ENCODE measurements around the gene DCP2. TPM values are rescaled to one million over a fixed set of nuclear protein-coding genes. Genes with fewer than 3 reads are reported as not detected.

The DCP2 gene
- total RNA-seq (2022; extraction: Qiagen RNA extraction) = 8.5 to 14.7 TPM (median 12.1 TPM) in 5 replicates

DNA sequence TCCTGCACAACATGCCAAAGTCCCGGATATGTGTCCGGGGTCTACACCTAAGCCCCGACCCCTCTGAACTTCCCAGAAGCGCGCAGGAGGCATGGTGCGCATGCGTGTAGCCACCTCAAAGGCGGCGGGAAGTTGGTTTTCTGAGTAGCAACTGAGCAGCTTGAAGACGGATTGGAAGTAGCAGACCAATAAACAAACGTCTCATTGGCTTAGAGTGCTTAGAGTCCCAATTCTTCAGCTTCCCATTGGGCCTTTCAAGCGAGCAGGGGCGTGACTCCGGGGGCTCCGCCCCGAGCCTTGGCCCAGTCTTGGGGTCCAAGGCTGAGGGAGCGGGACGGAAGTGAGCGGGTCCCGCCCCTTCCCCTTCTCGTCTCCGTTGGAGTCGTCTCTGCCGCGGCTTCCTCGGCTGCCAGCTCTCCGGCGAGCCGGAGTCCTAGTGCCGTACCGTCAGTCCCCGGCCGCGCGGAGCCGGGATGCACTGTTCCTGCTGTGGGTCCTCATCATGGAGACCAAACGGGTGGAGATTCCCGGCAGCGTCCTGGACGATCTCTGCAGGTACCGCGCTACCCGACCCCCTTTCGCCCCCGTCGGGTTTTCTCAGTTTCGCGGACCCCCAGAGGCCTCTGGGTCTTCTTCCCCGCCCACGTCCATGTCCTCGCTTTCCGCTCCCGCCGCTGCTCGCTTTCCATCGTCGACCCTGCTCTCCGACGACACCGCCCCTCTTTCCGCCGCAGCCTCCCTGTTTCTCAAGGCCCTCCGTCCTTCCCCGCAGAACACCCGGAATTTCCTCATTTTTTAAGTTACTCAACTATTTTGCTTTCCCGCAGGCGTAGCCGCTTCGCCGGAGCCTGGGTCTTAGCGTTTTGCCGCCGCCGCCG, at the start of gene DCP2:
DCP2 (plus strand) TSS at position 367 of the 878 bp plus-strand sequence; CDS start at position 503, 136 bp downstream.

Other genes starting within 250 kb of the DCP2 start
- gene APC, start 238.9 kb upstream of the DCP2 start, total RNA-seq (2022; extraction: Qiagen RNA extraction) = 5.6 to 11.0 TPM (median 8.6 TPM) in 5 replicates
- gene SRP19, start 115.5 kb upstream of the DCP2 start, total RNA-seq (2022; extraction: Qiagen RNA extraction) = 73.6 to 98.9 TPM (median 78.3 TPM) in 5 replicates
- gene REEP5, start 54.6 kb upstream of the DCP2 start, total RNA-seq (2022; extraction: Qiagen RNA extraction) = 135 to 149 TPM (median 137 TPM) in 5 replicates